ENCODE data around the gene FBXL12. TPM values are rescaled to one million over a fixed set of nuclear protein-coding genes. Genes with fewer than 3 reads are reported as not detected.
"Not testable (repeated sequence)": the region's sequence is repeated elsewhere in the genome, so short reads cannot be mapped to it uniquely, and the experiment has no call there.

FBXL12 gene
- total and polyA plus RNA-seq, 4 donors: 10.0 to 11.7 (median 10.3) TPM

DNA sequence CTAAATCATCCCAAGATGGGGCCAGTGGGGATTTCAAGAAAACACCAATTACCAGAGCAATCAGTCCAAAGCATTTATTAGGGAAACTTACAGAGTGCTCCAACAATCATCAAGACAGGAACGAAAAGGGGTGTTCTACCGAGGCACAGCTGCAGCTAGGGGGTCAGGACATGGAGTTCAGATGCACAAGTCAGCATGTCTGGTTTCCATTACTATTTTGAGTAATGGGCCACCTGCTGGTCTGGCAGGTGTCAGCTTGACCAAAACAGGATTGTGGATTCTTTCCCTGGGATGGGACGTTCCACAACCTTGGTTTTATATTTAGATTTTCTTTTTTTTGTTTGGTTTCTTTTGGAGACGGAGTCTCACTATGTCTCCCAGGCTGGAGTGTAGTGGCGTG is 4.9 kb upstream of the FBXL12 start:
- WGBS: 93% methylated on average over 5 of the region's 5 CpGs
- Histone ChIP-seq H3K9me3 (ENCODE audit: control insufficient read depth in 4 of 4, low read length in 3 of 4) (no peaks in the 10 kb centered on the region), H3K27me3 (ENCODE audit: control insufficient read depth in 4 of 4, insufficient read depth in 4 of 4, low read length in 3 of 4) (no peaks in the 10 kb centered on the region), H3K9ac (ENCODE audit: low read depth in 1 of 2, low read length in 2 of 2) (no peak overlapping the region), H3K27ac (ENCODE audit: low read depth in 1 of 2, low read length in 2 of 2) (no peak overlapping the region), H3K4me3 (ENCODE audit: low read depth in 1 of 3, low read length in 3 of 3) (no peak overlapping the region), H3K36me3 (ENCODE audit: control insufficient read depth in 4 of 4, insufficient read depth in 3 of 4, low read depth in 1 of 4, low read length in 3 of 4) (no peaks in the 10 kb centered on the region), H3K4me1 (ENCODE audit: control insufficient read depth in 4 of 4, insufficient read depth in 4 of 4, low read length in 3 of 4) (peaks cover 2 to 23% (median 16%) of the 10 kb centered on the region in 4 donors)
- TF ChIP-seq, protein P1, sequence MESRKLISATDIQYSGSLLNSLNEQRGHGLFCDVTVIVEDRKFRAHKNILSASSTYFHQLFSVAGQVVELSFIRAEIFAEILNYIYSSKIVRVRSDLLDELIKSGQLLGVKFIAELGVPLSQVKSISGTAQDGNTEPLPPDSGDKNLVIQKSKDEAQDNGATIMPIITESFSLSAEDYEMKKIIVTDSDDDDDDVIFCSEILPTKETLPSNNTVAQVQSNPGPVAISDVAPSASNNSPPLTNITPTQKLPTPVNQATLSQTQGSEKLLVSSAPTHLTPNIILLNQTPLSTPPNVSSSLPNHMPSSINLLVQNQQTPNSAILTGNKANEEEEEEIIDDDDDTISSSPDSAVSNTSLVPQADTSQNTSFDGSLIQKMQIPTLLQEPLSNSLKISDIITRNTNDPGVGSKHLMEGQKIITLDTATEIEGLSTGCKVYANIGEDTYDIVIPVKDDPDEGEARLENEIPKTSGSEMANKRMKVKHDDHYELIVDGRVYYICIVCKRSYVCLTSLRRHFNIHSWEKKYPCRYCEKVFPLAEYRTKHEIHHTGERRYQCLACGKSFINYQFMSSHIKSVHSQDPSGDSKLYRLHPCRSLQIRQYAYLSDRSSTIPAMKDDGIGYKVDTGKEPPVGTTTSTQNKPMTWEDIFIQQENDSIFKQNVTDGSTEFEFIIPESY (IDR thresholded peaks at IDR 0.05): no peak
- TF ChIP-seq, protein P2, sequence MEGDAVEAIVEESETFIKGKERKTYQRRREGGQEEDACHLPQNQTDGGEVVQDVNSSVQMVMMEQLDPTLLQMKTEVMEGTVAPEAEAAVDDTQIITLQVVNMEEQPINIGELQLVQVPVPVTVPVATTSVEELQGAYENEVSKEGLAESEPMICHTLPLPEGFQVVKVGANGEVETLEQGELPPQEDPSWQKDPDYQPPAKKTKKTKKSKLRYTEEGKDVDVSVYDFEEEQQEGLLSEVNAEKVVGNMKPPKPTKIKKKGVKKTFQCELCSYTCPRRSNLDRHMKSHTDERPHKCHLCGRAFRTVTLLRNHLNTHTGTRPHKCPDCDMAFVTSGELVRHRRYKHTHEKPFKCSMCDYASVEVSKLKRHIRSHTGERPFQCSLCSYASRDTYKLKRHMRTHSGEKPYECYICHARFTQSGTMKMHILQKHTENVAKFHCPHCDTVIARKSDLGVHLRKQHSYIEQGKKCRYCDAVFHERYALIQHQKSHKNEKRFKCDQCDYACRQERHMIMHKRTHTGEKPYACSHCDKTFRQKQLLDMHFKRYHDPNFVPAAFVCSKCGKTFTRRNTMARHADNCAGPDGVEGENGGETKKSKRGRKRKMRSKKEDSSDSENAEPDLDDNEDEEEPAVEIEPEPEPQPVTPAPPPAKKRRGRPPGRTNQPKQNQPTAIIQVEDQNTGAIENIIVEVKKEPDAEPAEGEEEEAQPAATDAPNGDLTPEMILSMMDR (IDR thresholded peaks at IDR 0.05; ENCODE audit: low read depth, low read length, missing input control): no peak
- TF ChIP-seq HNF4A (conservative IDR thresholded peaks at IDR 0.05) (no peak), NR2F2 (IDR thresholded peaks at IDR 0.05) (no peak), YY1 (IDR thresholded peaks at IDR 0.05) (no peak), TAF1 (conservative IDR thresholded peaks at IDR 0.05) (no peak), JUND (IDR thresholded peaks at IDR 0.05) (no peak), SP1 (IDR thresholded peaks at IDR 0.05) (no peak), EGR1 (IDR thresholded peaks at IDR 0.05; ENCODE audit: low read depth in 2 of 2) (no peak), HNF4G (IDR thresholded peaks at IDR 0.05) (no peak), FOXA1 (IDR thresholded peaks at IDR 0.05) (no peak), GABPA (IDR thresholded peaks at IDR 0.05 in 1 of 2, conservative IDR thresholded peaks at IDR 0.05 in 1 of 2) (no peak)
- TF ChIP-seq, protein P3, sequence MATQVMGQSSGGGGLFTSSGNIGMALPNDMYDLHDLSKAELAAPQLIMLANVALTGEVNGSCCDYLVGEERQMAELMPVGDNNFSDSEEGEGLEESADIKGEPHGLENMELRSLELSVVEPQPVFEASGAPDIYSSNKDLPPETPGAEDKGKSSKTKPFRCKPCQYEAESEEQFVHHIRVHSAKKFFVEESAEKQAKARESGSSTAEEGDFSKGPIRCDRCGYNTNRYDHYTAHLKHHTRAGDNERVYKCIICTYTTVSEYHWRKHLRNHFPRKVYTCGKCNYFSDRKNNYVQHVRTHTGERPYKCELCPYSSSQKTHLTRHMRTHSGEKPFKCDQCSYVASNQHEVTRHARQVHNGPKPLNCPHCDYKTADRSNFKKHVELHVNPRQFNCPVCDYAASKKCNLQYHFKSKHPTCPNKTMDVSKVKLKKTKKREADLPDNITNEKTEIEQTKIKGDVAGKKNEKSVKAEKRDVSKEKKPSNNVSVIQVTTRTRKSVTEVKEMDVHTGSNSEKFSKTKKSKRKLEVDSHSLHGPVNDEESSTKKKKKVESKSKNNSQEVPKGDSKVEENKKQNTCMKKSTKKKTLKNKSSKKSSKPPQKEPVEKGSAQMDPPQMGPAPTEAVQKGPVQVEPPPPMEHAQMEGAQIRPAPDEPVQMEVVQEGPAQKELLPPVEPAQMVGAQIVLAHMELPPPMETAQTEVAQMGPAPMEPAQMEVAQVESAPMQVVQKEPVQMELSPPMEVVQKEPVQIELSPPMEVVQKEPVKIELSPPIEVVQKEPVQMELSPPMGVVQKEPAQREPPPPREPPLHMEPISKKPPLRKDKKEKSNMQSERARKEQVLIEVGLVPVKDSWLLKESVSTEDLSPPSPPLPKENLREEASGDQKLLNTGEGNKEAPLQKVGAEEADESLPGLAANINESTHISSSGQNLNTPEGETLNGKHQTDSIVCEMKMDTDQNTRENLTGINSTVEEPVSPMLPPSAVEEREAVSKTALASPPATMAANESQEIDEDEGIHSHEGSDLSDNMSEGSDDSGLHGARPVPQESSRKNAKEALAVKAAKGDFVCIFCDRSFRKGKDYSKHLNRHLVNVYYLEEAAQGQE (IDR thresholded peaks at IDR 0.05): no peak
- no peak for DNase-seq (ENCODE audit: low spot score)

DNA sequence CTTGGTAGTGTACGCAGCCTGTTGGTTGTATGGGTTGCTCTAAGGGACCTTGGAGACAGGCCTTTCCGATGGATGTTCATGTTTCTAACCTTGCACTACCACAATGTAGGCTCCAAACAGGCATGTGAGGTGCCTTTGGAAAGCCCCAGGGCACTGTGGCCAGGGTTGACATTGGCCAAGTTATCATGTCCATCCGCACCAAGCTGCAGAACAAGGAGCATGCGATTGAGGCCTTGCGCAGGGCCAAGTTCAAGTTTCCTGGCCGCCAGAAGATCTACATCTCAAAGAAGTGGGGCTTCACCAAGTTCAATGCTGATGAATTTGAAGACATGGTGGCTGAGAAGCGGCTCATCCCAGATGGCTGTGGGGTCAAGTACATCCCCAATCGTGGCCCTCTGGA is 1.2 kb upstream of the FBXL12 start:
- Histone ChIP-seq H3K27ac (ENCODE audit: low read depth in 1 of 2, low read length in 2 of 2) (peak overlapping the region in 1 of 2 donors; percentile 91), H3K4me1 (ENCODE audit: control insufficient read depth in 4 of 4, insufficient read depth in 4 of 4, low read length in 3 of 4) (peaks cover 7 to 17% (median 16%) of the 10 kb centered on the region in 4 donors)
- H3K9ac ChIP-seq (ENCODE audit: low read depth in 1 of 2, low read length in 2 of 2); H3K36me3 ChIP-seq (ENCODE audit: control insufficient read depth in 4 of 4, insufficient read depth in 3 of 4, low read depth in 1 of 4, low read length in 3 of 4); H3K4me3 ChIP-seq (ENCODE audit: low read depth in 1 of 3, low read length in 3 of 3); H3K27me3 ChIP-seq (ENCODE audit: control insufficient read depth in 4 of 4, insufficient read depth in 4 of 4, low read length in 3 of 4); DNase-seq (ENCODE audit: low spot score); H3K9me3 ChIP-seq (ENCODE audit: control insufficient read depth in 4 of 4, low read length in 3 of 4): not testable (repeated sequence)
- 95% methylated on average over 8 of the region's 8 CpGs for WGBS

Measured in liver (tissue), 9 donors.